ENCODE measurements around the gene NR1H2.
"Not testable (repeated sequence)": the region's sequence is repeated elsewhere in the genome, so short reads cannot be mapped to it uniquely, and the experiment has no call there.

NR1H2 gene

DNA sequence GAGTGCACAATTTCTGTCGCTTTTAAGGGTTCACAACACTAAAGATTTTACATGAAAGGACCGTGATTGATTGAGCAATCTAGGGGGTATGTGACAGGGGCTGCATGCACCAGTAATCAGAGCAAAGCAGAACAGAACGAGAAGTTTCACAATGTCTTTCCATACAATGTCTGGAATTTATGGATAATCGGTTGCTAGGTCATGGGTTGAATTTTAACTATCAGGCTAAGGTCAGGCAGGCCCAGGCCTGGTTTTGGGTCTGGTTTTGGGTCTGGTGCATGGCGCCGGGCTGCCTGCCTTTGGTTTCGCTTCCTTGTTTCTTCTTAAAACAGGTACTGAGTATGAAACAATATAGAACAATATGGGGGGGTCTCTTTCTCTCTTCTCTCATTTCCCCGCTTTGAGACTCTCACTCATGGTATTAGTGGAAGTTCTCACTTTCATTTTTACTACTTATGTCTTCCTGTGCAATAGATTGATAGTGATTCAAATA is 29.1 kb upstream of the NR1H2 start:
- FAIRE-seq: not testable (repeated sequence)

- no peak for FAIRE-seq
Observed at GRCh38 chr19:50349277-50350057, 26.8 kb upstream of the NR1H2 start.

GRCh38 chr19:50352242-50352641 is 24.0 kb upstream of the NR1H2 start:
- FAIRE-seq: no peak

DNA sequence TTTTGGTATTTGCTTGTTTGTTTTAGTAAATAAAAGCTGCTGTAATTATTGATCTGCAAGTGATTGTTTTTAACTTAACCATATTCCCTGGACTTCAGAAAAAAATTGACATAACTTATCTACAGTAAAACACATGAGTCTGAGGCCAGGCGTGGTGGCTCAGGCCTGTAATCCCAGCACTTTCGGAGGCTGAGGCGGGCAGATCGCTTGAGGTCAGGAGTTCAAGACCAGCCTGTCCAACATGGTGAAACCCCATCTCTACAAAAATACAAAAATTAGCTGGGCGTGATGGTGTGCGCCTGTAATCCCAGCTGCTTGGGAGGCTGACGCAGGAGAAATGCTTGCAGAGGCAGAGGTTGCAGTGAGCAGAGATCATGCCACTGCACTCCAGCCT is 22.8 kb upstream of the NR1H2 start:
- FAIRE-seq: not testable (repeated sequence)

- FAIRE-seq: no peak
Observed at GRCh38 chr19:50356691-50357177, 19.5 kb upstream of the NR1H2 start.

- no peak for FAIRE-seq
Observed at GRCh38 chr19:50357178-50358100, 18.8 kb upstream of the NR1H2 start.

DNA sequence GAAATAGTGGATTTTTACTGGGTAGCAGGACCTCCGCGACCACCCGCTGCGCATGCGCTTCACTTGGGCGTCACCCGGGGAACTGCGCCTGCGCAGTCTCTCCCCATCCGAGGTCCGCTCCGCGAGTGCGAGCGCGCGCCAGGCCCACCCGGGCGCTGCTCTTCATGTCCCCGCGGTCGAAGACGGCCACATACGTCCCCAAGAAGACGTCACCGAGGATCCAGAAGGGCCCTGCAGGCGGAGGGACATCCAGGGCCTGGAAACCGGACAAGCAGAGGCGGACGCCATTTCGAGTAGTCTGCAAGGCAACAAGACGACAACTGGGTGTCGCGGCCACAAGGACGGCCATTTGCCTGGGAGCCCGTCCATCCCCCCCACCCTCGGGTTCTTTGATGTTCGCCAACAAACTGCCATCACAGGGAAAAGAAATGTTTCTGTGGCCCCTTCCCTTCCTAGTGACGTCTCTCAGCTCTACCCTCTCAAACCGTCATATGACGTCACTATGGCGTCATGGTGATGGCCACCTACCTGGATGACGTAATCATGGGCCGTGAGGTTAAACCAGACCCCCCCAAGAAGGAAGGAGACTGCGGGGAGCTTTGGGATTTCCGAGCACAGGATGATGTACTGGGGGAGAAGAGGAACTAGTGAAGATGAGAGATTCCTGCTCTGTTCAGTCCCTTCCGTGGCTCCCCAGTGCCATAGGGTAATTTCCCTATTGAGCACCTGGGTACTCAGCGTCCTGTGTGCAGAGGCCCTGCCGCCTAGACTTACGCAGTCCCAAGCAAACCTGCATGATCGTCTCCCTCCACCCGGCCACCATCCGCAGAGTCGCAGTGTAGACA is 17.6 kb upstream of the NR1H2 start:
- no peak for FAIRE-seq

DNA sequence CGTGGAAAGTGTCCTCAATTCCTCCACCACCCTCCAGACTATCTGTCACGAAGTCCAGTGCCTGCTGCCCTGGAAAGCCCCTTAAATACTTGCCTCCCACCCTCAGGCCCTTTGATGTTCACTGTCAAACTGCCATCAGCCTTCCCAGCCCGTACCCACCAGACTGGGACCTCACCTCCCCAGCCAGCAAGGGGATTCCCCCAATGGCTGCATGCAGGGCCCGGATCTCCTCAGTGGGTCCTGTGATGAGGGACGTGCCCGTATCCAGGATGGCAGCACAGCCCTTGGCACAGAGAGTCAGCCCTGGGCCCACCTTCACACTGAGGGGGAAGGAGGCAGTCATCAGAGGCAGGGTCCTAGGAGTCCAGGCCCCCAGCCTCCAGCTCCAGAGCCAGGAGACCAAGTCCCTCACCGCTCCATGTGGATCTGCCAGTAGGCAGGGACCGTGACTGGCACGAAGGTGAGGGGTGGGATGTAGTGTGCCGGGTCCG is 16.9 kb upstream of the NR1H2 start:
- no peak for FAIRE-seq

GRCh38 chr19:50361290-50362029 is 14.8 kb upstream of the NR1H2 start:
- no peak for FAIRE-seq

GRCh38 chr19:50362030-50362412 is 14.2 kb upstream of the NR1H2 start:
- FAIRE-seq: no peak

GRCh38 chr19:50362656-50363424 is 13.4 kb upstream of the NR1H2 start:
- no peak for FAIRE-seq

- FAIRE-seq: no peak
Observed at GRCh38 chr19:50365434-50366306, 10.6 kb upstream of the NR1H2 start, which contains the start of gene NAPSA. NAPSA (minus strand) TSS chr19:50365639; CDS start chr19:50365621, 18 bp downstream.

DNA sequence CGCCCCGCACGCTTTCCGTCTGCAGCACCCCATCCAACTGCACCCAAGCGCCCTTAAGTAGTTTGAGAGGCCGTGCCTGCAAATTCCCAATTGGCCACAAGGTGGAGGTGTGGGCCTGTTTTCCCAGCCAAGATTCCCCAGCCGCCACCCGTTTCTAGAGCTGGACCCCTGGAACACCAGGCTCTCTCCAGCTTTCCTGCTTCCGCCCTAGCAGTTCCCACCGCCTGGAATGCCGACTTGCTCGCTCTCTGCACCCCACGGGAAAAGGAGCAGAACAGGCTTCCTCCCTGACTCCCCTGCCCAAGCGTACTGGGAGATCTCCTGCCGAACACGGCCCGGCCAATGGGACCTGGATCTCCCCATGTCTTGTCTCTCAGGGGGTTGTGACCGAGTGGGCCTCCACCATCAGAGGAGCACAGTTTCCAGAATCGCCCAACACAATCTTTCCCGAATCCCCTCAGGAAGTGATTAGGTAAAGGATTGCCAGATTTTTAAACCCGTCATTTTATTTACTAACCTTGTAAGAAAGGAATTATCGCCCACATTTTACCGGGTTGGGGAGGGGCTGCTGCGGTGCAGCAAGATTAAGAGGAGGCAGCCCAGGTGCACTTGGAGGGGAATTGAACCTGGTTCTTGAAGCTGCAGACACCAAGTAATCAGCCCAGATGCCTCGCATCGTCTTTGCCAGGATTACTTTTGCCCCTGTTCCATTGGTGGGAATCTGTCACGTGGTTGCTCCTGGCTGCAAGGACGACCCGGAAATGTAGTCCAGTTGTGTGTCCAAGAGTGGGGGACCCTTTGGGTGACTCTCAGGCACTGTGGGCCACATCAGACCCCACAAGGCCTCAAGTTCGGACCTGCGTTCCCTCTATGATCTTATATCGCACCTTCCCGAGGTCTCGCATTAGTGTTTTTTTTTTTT is 7.3 kb upstream of the NR1H2 start:
- peak; percentile 89 for FAIRE-seq

DNA sequence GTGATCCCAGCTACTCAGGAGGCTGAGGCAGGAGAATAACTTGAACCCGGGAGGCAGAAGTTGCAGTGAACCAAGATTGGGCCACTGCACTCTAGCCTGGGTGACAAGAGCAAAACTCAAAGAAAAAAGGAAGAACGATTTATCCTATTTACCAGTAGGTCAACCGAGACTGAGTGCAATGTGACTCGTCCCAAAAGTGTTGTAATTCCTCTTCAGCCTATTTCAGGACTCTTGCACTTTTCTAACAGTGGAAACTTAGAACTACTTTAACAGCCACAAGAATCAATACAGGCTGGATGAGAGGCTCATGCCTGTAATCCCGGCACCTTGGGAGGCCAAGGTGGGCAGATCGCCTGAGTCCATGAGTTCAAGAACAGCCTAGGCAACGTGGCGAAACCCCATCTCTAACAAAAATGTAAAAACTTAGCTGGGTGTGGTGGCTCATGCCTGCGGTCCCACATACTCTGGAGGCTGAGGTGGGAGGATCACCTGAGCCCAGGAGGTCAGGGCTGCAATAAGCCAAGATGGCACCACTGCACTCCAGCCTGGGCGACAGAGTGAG is 4.3 kb upstream of the NR1H2 start:
- FAIRE-seq: no peak

- no peak for FAIRE-seq
Observed at GRCh38 chr19:50377051-50377461, 799 bp downstream of the NR1H2 start.

GRCh38 chr19:50377517-50377916 is 1.3 kb downstream of the NR1H2 start:
- no peak for FAIRE-seq

DNA sequence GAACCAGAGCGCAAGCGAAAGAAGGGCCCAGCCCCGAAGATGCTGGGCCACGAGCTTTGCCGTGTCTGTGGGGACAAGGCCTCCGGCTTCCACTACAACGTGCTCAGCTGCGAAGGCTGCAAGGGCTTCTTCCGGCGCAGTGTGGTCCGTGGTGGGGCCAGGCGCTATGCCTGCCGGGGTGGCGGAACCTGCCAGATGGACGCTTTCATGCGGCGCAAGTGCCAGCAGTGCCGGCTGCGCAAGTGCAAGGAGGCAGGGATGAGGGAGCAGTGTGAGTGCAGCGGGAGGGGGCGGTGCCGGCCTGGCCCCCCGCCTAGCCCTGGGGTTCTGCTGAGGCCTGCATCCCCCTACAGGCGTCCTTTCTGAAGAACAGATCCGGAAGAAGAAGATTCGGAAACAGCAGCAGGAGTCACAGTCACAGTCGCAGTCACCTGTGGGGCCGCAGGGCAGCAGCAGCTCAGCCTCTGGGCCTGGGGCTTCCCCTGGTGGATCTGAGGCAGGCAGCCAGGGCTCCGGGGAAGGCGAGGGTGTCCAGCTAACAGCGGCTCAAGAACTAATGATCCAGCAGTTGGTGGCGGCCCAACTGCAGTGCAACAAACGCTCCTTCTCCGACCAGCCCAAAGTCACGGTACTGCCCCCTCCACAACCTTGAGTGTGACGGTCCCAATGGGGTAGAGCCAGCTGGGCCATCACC is 2.1 kb downstream of the NR1H2 start:
- FAIRE-seq: no peak

GRCh38 chr19:50378863-50379236 is 2.6 kb downstream of the NR1H2 start:
- FAIRE-seq: no peak
